Stimulated activated naive B cell treated with anti-CD40 and anti-IgM and Interleukin-4, amounts not matched to agents 10 μg/mL and 1 μg/mL and 100 μg/mL, for 72 hours (primary cell): ENCODE data around the gene ANKS1B.
"Not testable (repeated sequence)": the region's sequence is repeated elsewhere in the genome, so short reads cannot be mapped to it uniquely, and the experiment has no call there.

Experiments used
- ATAC-seq, 2 donors: fragments of 150-1000 bp; cut with Tn5 transposase; replicated peaks; 2 replicates each; pipeline ENCODE4 v1.10.0; 2021; ENCODE audit warnings: moderate library complexity in 1 of 2
- DNase-seq: peaks from one replicate; pipeline ENCODE4 v3.0.0; 2021
- H3K27ac Mint-ChIP-seq: one replicate; pipeline ENCODE4 v1.8.0; 2022; ENCODE audit warnings: mild to moderate bottlenecking, mixed read lengths
- H3K27me3 Mint-ChIP-seq, 2 donors: one replicate each; pipeline ENCODE4 v1.8.0; 2022; ENCODE audit warnings: mixed read lengths in 2 of 2
- H3K36me3 Mint-ChIP-seq, 2 donors: one replicate each; pipeline ENCODE4 v1.8.0; 2022; ENCODE audit warnings: mixed read lengths in 2 of 2, mild to moderate bottlenecking in 1 of 2
- H3K4me1 Mint-ChIP-seq, 2 donors: one replicate each; pipeline ENCODE4 v1.8.0; 2022; ENCODE audit warnings: mixed read lengths in 2 of 2, mild to moderate bottlenecking in 1 of 2
- H3K4me3 Mint-ChIP-seq, 2 donors: one replicate each; pipeline ENCODE4 v1.8.0; 2022; ENCODE audit warnings: mild to moderate bottlenecking in 2 of 2, mixed read lengths in 2 of 2, moderate library complexity in 1 of 2
- H3K9me3 Mint-ChIP-seq, 2 donors: one replicate each; pipeline ENCODE4 v1.8.0; 2022; ENCODE audit warnings: mixed read lengths in 2 of 2, mild to moderate bottlenecking in 1 of 2

Gene ANKS1B

GRCh38 chr12:99045158-99045557, 939.6 kb downstream of the ANKS1B start:
- Mint-ChIP-seq H3K4me3 (no peak overlapping the region), H3K27ac (no peak overlapping the region), H3K27me3 (peaks cover 0 to 4% of the 10 kb centered on the region in 2 donors), H3K9me3 (peaks cover 4 to 7% of the 10 kb centered on the region in 2 donors), H3K4me1 (no peaks in the 10 kb centered on the region), H3K36me3 (no peaks in the 10 kb centered on the region)
- DNase-seq (no peak), ATAC-seq (no peak)

GRCh38 chr12:99043319-99043914, 941.3 kb downstream of the ANKS1B start:
- H3K4me3 Mint-ChIP-seq = no peak overlapping the region
- H3K27me3 Mint-ChIP-seq = peaks cover 0 to 4% of the 10 kb centered on the region in 2 donors
- H3K27ac Mint-ChIP-seq = no peak overlapping the region
- DNase-seq (peak; percentile 9), ATAC-seq (peak; percentile 49 to 58)
- no peaks in the 10 kb centered on the region for H3K4me1 Mint-ChIP-seq
- peaks cover 4 to 7% of the 10 kb centered on the region in 2 donors for H3K9me3 Mint-ChIP-seq
- H3K36me3 Mint-ChIP-seq = no peaks in the 10 kb centered on the region

GRCh38 chr12:99042226-99042625, 942.5 kb downstream of the ANKS1B start:
- H3K27ac Mint-ChIP-seq = no peak overlapping the region
- peaks cover 0 to 4% of the 10 kb centered on the region in 2 donors for H3K27me3 Mint-ChIP-seq
- no peak overlapping the region for H3K4me3 Mint-ChIP-seq
- H3K36me3 Mint-ChIP-seq = no peaks in the 10 kb centered on the region
- no peaks in the 10 kb centered on the region for H3K4me1 Mint-ChIP-seq
- DNase-seq (no peak), ATAC-seq (no peak)
- peaks cover 2 to 4% of the 10 kb centered on the region in 2 donors for H3K9me3 Mint-ChIP-seq

- Mint-ChIP-seq H3K4me1 (no peaks in the 10 kb centered on the region), H3K4me3 (no peak overlapping the region), H3K27me3 (peaks cover 0 to 3% of the 10 kb centered on the region in 2 donors), H3K27ac (no peak overlapping the region), H3K9me3 (no peaks in the 10 kb centered on the region), H3K36me3 (no peaks in the 10 kb centered on the region)
- DNase-seq = no peak
- ATAC-seq = no peak
Observed at GRCh38 chr12:99039367-99040120, 945.2 kb downstream of the ANKS1B start.

- Mint-ChIP-seq H3K9me3 (no peaks in the 10 kb centered on the region), H3K27ac (no peak overlapping the region), H3K4me3 (no peak overlapping the region), H3K36me3 (no peaks in the 10 kb centered on the region), H3K27me3 (no peaks in the 10 kb centered on the region), H3K4me1 (no peaks in the 10 kb centered on the region)
- DNase-seq (no peak), ATAC-seq (no peak)
Observed at GRCh38 chr12:99036566-99036965, 948.2 kb downstream of the ANKS1B start.

- Mint-ChIP-seq H3K27me3 (no peaks in the 10 kb centered on the region), H3K27ac (no peak overlapping the region), H3K9me3 (no peaks in the 10 kb centered on the region), H3K36me3 (no peaks in the 10 kb centered on the region), H3K4me3 (no peak overlapping the region), H3K4me1 (no peaks in the 10 kb centered on the region)
- DNase-seq (no peak), ATAC-seq (no peak)
Observed at GRCh38 chr12:99035803-99036202, 948.9 kb downstream of the ANKS1B start.

GRCh38 chr12:99034201-99034600, 950.5 kb downstream of the ANKS1B start:
- H3K4me3 Mint-ChIP-seq, H3K4me1 Mint-ChIP-seq, H3K27me3 Mint-ChIP-seq, H3K27ac Mint-ChIP-seq, DNase-seq, ATAC-seq, H3K9me3 Mint-ChIP-seq, H3K36me3 Mint-ChIP-seq: not testable (repeated sequence)

GRCh38 chr12:99029511-99030271, 955.0 kb downstream of the ANKS1B start:
- H3K36me3 Mint-ChIP-seq = no peaks in the 10 kb centered on the region
- H3K4me3 Mint-ChIP-seq = no peak overlapping the region
- ATAC-seq (no peak), DNase-seq (no peak)
- no peaks in the 10 kb centered on the region for H3K4me1 Mint-ChIP-seq
- peaks cover 1 to 3% of the 10 kb centered on the region in 2 donors for H3K9me3 Mint-ChIP-seq
- no peak overlapping the region for H3K27ac Mint-ChIP-seq
- peaks cover 8 to 18% of the 10 kb centered on the region in 2 donors for H3K27me3 Mint-ChIP-seq

GRCh38 chr12:99027461-99027860, 957.3 kb downstream of the ANKS1B start:
- Mint-ChIP-seq H3K27me3 (peaks cover 8 to 20% of the 10 kb centered on the region in 2 donors), H3K36me3 (no peaks in the 10 kb centered on the region), H3K4me1 (no peaks in the 10 kb centered on the region), H3K9me3 (peaks cover 1 to 3% of the 10 kb centered on the region in 2 donors), H3K4me3 (no peak overlapping the region), H3K27ac (no peak overlapping the region)
- no peak for ATAC-seq
- DNase-seq = no peak

- Mint-ChIP-seq H3K9me3 (peaks cover 1 to 3% of the 10 kb centered on the region in 2 donors), H3K36me3 (no peaks in the 10 kb centered on the region), H3K4me1 (no peaks in the 10 kb centered on the region), H3K27ac (no peak overlapping the region), H3K27me3 (peaks cover 8 to 20% of the 10 kb centered on the region in 2 donors), H3K4me3 (no peak overlapping the region)
- DNase-seq (no peak), ATAC-seq (no peak)
Observed at GRCh38 chr12:99027055-99027393, 957.7 kb downstream of the ANKS1B start.

- Mint-ChIP-seq H3K4me1 (no peaks in the 10 kb centered on the region), H3K36me3 (no peaks in the 10 kb centered on the region), H3K27me3 (peaks cover 8 to 20% of the 10 kb centered on the region in 2 donors), H3K27ac (no peak overlapping the region), H3K4me3 (no peak overlapping the region), H3K9me3 (peaks cover 1 to 3% of the 10 kb centered on the region in 2 donors)
- no peak for DNase-seq
- peak in 1 of 2 donors; percentile 36 for ATAC-seq
Observed at GRCh38 chr12:99026332-99027054, 958.2 kb downstream of the ANKS1B start.

- no peak for DNase-seq
- Mint-ChIP-seq H3K4me1 (no peaks in the 10 kb centered on the region), H3K27me3 (peaks cover 8 to 11% of the 10 kb centered on the region in 2 donors), H3K9me3 (peaks cover 1 to 3% of the 10 kb centered on the region in 2 donors), H3K27ac (no peak overlapping the region), H3K4me3 (no peak overlapping the region), H3K36me3 (no peaks in the 10 kb centered on the region)
- no peak for ATAC-seq
Observed at GRCh38 chr12:99024870-99025269, 959.9 kb downstream of the ANKS1B start.

GRCh38 chr12:99024191-99024590, 960.5 kb downstream of the ANKS1B start:
- Mint-ChIP-seq H3K4me3 (no peak overlapping the region), H3K4me1 (no peaks in the 10 kb centered on the region), H3K27me3 (peaks cover 8 to 11% of the 10 kb centered on the region in 2 donors), H3K9me3 (peaks cover 1 to 3% of the 10 kb centered on the region in 2 donors), H3K27ac (no peak overlapping the region), H3K36me3 (no peaks in the 10 kb centered on the region)
- no peak for DNase-seq
- ATAC-seq = no peak

GRCh38 chr12:99020871-99021270, 963.9 kb downstream of the ANKS1B start:
- peaks cover 8 to 11% of the 10 kb centered on the region in 2 donors for H3K27me3 Mint-ChIP-seq
- DNase-seq (no peak), ATAC-seq (no peak)
- no peak overlapping the region for H3K27ac Mint-ChIP-seq
- H3K4me3 Mint-ChIP-seq = no peak overlapping the region
- H3K4me1 Mint-ChIP-seq = no peaks in the 10 kb centered on the region
- no peaks in the 10 kb centered on the region for H3K36me3 Mint-ChIP-seq
- H3K9me3 Mint-ChIP-seq = peaks cover 6 to 14% of the 10 kb centered on the region in 2 donors
